Astrocyte of the spinal cord (primary cell): ENCODE data around the gene IRF1.

Experiments
- DNase-seq: peaks from one replicate; pipeline ENCODE4 v3.0.0; 2011; ENCODE audit warnings: low read depth, low spot score
- H3K4me3 ChIP-seq: 2 replicates; pipeline ENCODE4 v1.5.1; 2011; ENCODE audit warnings: low read depth, mild to moderate bottlenecking, low read length, moderate library complexity
- CTCF ChIP-seq: IDR thresholded peaks from 2 replicates; pipeline ENCODE4 v1.5.1; 2012; ENCODE audit warnings: low read depth, mild to moderate bottlenecking, low read length, inconsistent platforms
- in situ Hi-C: cut with HindIII; loops from 2 replicates; pipeline ENCODE4 v1.10.0; 2017; ENCODE audit warnings: low sequenced_read_pairs

IRF1 gene

GRCh38 chr5:132505641-132506040 is 15.1 kb upstream of the IRF1 start:
- TF ChIP-seq CTCF = no peak
- in situ Hi-C loops = no loop called here
- no peak for DNase-seq
- H3K4me3 ChIP-seq = no peak overlapping the region

- DNase-seq = no peak
- in situ Hi-C loops = no loop called here
- no peak for TF ChIP-seq CTCF
These were observed 14.2 kb upstream of the IRF1 start for GRCh38 chr5:132504746-132505145.

GRCh38 chr5:132503244-132503643 is 12.7 kb upstream of the IRF1 start:
- no peak for DNase-seq
- in situ Hi-C loops = no loop called here
- H3K4me3 ChIP-seq = no peak overlapping the region
- no peak for TF ChIP-seq CTCF

More at GRCh38 chr5:132504746-132505145, 14.2 kb upstream of the IRF1 start:
- H3K4me3 ChIP-seq = no peak overlapping the region

- peak; percentile 33 for DNase-seq
- in situ Hi-C loops = no loop called here
- H3K4me3 ChIP-seq = no peak overlapping the region
- no peak for TF ChIP-seq CTCF
These were observed 11.7 kb upstream of the IRF1 start for GRCh38 chr5:132501961-132502931.

- DNase-seq = no peak
- no peak for TF ChIP-seq CTCF
- in situ Hi-C loops = no loop called here
- H3K4me3 ChIP-seq = no peak overlapping the region
These were observed 11.0 kb upstream of the IRF1 start for GRCh38 chr5:132501629-132501956.

- peak; percentile 53 for DNase-seq
- peak; percentile 79 for TF ChIP-seq CTCF
- H3K4me3 ChIP-seq = no peak overlapping the region
- in situ Hi-C loops = no loop called here
These were observed 10.5 kb upstream of the IRF1 start for GRCh38 chr5:132500931-132501628.
